Keratinocyte (primary cell): ENCODE data around the gene USP27X. TPM values are rescaled to one million over a fixed set of nuclear protein-coding genes. Genes with fewer than 3 reads are reported as not detected.

Experiments used
- DNase-seq: peaks from one replicate; pipeline ENCODE4 v3.0.0-alpha.2; 2011; ENCODE audit warnings: low read depth, missing footprints, low spot score
- FAIRE-seq: peaks from 2 replicates; lab custom pipeline; 2011; peaks lifted over from hg19 to GRCh38; lab: Jason Lieb, UNC
- H2AFZ ChIP-seq: 2 replicates; pipeline ENCODE4 v1.6.0; 2012; ENCODE audit warnings: low read length, control low read depth, inconsistent platforms; ENCODE audit not compliant: control insufficient read depth
- H3K27ac ChIP-seq: 2 replicates; pipeline ENCODE4 v1.5.1; 2011; ENCODE audit warnings: low read length; ENCODE audit not compliant: control insufficient read depth, insufficient read depth
- H3K27me3 ChIP-seq: 3 replicates; pipeline ENCODE4 v1.6.0; 2011; ENCODE audit warnings: low read length; ENCODE audit not compliant: control insufficient read depth, insufficient read depth; ENCODE audit errors: extremely low read depth
- H3K36me3 ChIP-seq, 2 experiments: 2 replicates in 1 of 2; 3 replicates in 1 of 2; pipeline ENCODE4 v1.5.1; 2011; ENCODE audit warnings: low read length in 2 of 2, mild to moderate bottlenecking in 1 of 2; ENCODE audit not compliant: control insufficient read depth in 2 of 2, insufficient read depth in 2 of 2; ENCODE audit errors: extremely low read depth in 1 of 2
- H3K4me1 ChIP-seq: 3 replicates; pipeline ENCODE4 v1.5.1; 2011; ENCODE audit warnings: low read length; ENCODE audit not compliant: control insufficient read depth, insufficient read depth; ENCODE audit errors: extremely low read depth
- H3K4me2 ChIP-seq: 3 replicates; pipeline ENCODE4 v1.6.0; 2011; ENCODE audit warnings: low read depth, low read length; ENCODE audit not compliant: control insufficient read depth, insufficient read depth; ENCODE audit errors: extremely low read depth
- H3K4me3 ChIP-seq, 3 experiments: fragments of 200-600 bp in 1 of 3; sonication (generic) in 1 of 3; 2 replicates in 2 of 3; 3 replicates in 1 of 3; pipeline ENCODE4 v1.5.1; 2011 to 2016; ENCODE audit warnings: low read length in 3 of 3, mild to moderate bottlenecking in 3 of 3, control low read depth in 2 of 3, inconsistent platforms in 1 of 3, low read depth in 1 of 3, mixed read lengths in 1 of 3, mixed run types in 1 of 3, moderate library complexity in 1 of 3; ENCODE audit not compliant: control insufficient read depth in 2 of 3, insufficient read depth in 2 of 3; ENCODE audit errors: extremely low read depth in 1 of 3
- H3K79me2 ChIP-seq: 2 replicates; pipeline ENCODE4 v1.6.0; 2012; ENCODE audit warnings: low read length; ENCODE audit not compliant: control insufficient read depth, insufficient read depth
- H3K9ac ChIP-seq: 3 replicates; pipeline ENCODE4 v1.6.0; 2011; ENCODE audit warnings: low read length; ENCODE audit not compliant: control insufficient read depth, insufficient read depth; ENCODE audit errors: extremely low read depth
- H3K9me1 ChIP-seq: 3 replicates; pipeline ENCODE4 v1.6.0; 2011; ENCODE audit warnings: low read length; ENCODE audit not compliant: control insufficient read depth, insufficient read depth; ENCODE audit errors: extremely low read depth
- H3K9me3 ChIP-seq: 2 replicates; pipeline ENCODE4 v1.5.1; 2012; ENCODE audit warnings: low read depth, low read length; ENCODE audit not compliant: control insufficient read depth
- H4K20me1 ChIP-seq: 3 replicates; pipeline ENCODE4 v1.6.0; 2011; ENCODE audit warnings: low read length; ENCODE audit not compliant: control insufficient read depth, insufficient read depth; ENCODE audit errors: extremely low read depth
- CTCF ChIP-seq, 3 experiments: IDR thresholded peaks in 1 of 3; conservative IDR thresholded peaks in 1 of 3; optimal IDR thresholded peaks in 1 of 3; 2 replicates in 2 of 3; 3 replicates in 1 of 3; pipeline versions ENCODE3 to v1.5.1; 2011; ENCODE audit warnings: low read length in 3 of 3, mild to moderate bottlenecking in 3 of 3, moderate library complexity in 2 of 3, control low read depth in 1 of 3, inconsistent platforms in 1 of 3; ENCODE audit not compliant: insufficient read depth in 2 of 3; ENCODE audit errors: extremely low read depth in 1 of 3
- EZH2 ChIP-seq: IDR thresholded peaks from one replicate; pipeline ENCODE4 v1.6.1; 2012; ENCODE audit warnings: inconsistent platforms, mild to moderate bottlenecking, low read length, moderate library complexity
- dilution Hi-C: fragments of 300-500 bp; cut with MboI; formaldehyde crosslinking; loops from one replicate; pipeline ENCODE4 v1.7.0; 2020; ENCODE audit warnings: low sequenced_read_pairs; ENCODE audit not compliant: extremely low pct_ligation_motif_present
- polyA plus RNA-seq, 5 experiments: library from polyadenylated mRNA; depleted of rRNA in 3 of 5; stranded (reverse) in 3 of 5; stranded (forward) in 1 of 5; unstranded in 1 of 5; fragments of >200 nt; gene quantifications; 1 replicate in 1 of 5; 2 replicates in 3 of 5; 3 replicates in 1 of 5; pipeline versions ENCODE4 v1.2.1 to v1.2.3, GENCODE V29; 2011 to 2012; ENCODE audit warnings: missing spikeins in 2 of 5, low read depth in 1 of 5, low replicate concordance in 1 of 5

Gene USP27X
- polyA plus RNA-seq, 1 donor (not counting 4 experiments of a cell fraction or from before 2014, with no cell fraction given), result 2.8 TPM

DNA sequence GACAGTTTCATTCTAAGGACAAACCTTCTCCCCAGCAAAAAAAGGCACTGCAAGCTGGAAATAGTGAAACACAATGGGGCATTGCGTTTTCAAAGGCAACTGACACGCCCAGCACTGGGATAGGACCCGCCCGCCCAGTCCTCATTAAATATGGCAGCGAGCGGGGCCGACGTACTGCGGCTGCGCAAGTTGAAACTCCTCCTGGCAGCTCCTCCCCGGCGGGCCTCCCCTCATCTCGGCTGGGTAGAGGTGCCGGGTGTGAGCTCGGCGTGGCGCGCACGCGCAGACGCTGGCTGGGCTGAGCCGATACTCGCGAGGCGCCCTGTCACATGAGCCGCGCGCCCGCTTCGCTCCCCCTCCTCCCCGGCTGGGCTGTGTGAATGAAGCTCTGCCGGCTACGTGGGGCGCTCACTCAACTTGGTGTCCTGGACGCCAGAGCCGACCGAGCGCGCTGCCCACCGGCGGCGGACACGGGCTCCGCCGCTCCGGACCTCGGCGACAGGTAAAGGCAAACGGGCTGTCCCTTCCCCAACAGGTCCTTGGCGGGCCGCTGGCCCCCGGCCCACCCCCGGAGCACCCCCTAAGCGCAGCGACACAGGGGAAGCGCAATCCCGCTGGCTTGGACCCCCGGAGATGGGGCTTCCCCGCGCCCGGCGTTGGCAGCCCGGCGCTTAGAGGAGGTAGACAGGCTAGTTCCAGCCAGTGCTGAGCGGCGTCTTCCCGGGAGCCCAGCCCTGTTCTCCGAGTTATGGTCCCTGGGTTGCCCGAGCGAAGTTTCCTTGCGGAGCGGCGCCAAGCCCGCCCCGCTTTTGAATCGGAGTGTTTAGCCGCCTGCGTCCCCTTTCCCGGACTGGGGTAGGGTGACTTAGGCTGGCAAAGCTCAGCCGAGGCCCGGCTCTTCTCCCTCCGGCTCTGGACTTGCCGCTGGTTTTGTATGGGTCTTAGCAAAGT, 43.3 kb downstream of the USP27X start, which contains the start of gene CLCN5:
Gene CLCN5 (plus strand): TSS at position 306 of the 951 bp plus-strand sequence. CDS start 2,703 bp downstream, outside the sequence.
- peak within 1 kb of the TSS; percentile 60 for H3K27ac ChIP-seq
- dilution Hi-C loops, result no loop called here
- H3K9me3 ChIP-seq, result no peaks in the 10 kb centered on the region
- no peaks in the 10 kb centered on the region for H3K27me3 ChIP-seq
- no peaks in the 10 kb centered on the region for H3K9me1 ChIP-seq
- H3K4me1 ChIP-seq, result no peaks in the 10 kb centered on the region
- peak within 1 kb of the TSS; percentile 65 for H3K4me2 ChIP-seq
- no peaks in the 10 kb centered on the region for H3K36me3 ChIP-seq
- H3K4me3 ChIP-seq, result peak within 1 kb of the TSS; percentile 68 to 81 (median 70)
- H4K20me1 ChIP-seq, result no peaks in the 10 kb centered on the region
- H2AFZ ChIP-seq, result peak within 1 kb of the TSS; percentile 27
- no peak for FAIRE-seq
- peak; percentile 57 for DNase-seq
- peak within 1 kb of the TSS; percentile 79 for H3K9ac ChIP-seq
- TF ChIP-seq EZH2 (no peak), CTCF (optimal IDR thresholded peaks at IDR 0.05 in 1 of 3, IDR thresholded peaks at IDR 0.05 in 1 of 3, conservative IDR thresholded peaks at IDR 0.05 in 1 of 3; ENCODE audit: extremely low read depth in 1 of 3, insufficient read depth in 2 of 3, low read length in 3 of 3) (no peak)
- H3K79me2 ChIP-seq, result no peaks in the 10 kb centered on the region

GRCh38 chrX:49925176-49925575, 45.9 kb downstream of the USP27X start:
- Histone ChIP-seq H2AFZ (no peak overlapping the region), H3K9me1 (no peaks in the 10 kb centered on the region), H3K4me3 (no peak overlapping the region), H3K9me3 (no peaks in the 10 kb centered on the region), H3K4me2 (no peak overlapping the region), H3K27ac (no peak overlapping the region), H3K4me1 (no peaks in the 10 kb centered on the region), H3K9ac (no peak overlapping the region), H4K20me1 (no peaks in the 10 kb centered on the region), H3K36me3 (no peaks in the 10 kb centered on the region), H3K27me3 (no peaks in the 10 kb centered on the region), H3K79me2 (no peaks in the 10 kb centered on the region)
- no peak for FAIRE-seq
- dilution Hi-C loops, result no loop called here
- TF ChIP-seq EZH2 (no peak), CTCF (optimal IDR thresholded peaks at IDR 0.05 in 1 of 3, IDR thresholded peaks at IDR 0.05 in 1 of 3, conservative IDR thresholded peaks at IDR 0.05 in 1 of 3; ENCODE audit: extremely low read depth in 1 of 3, insufficient read depth in 2 of 3, low read length in 3 of 3) (no peak)
- no peak for DNase-seq
